HEK293 (cell line): Measurements from ENCODE around the gene C20orf204.
A peak's percentile ranks its signal among the peaks of the same experiment; 100 is the strongest.

ENCODE experiments used
- CTCF ChIA-PET: fragments of 350-600 bp; formaldehyde crosslinking; extraction: SDS; loops from one replicate; lab custom pipeline; 2021; ENCODE audit warnings: antibody characterized with exemption; lab: Yijun Ruan, JAX
- POLR2A ChIA-PET: fragments of 300-600 bp; formaldehyde crosslinking; extraction: SDS; loops from one replicate; lab custom pipeline; 2020; ENCODE audit warnings: antibody characterized with exemption, inconsistent platforms; lab: Yijun Ruan, JAX
- H3K27ac ChIP-seq: fragments of 200-500 bp; sonication (Bioruptor generic); 2 replicates; pipeline ENCODE4 v1.5.1; 2014; ENCODE audit warnings: low read depth, low read length, control low read depth, inconsistent platforms; ENCODE audit errors: extremely low read depth
- H3K36me3 ChIP-seq, 2 experiments: fragments of 200-500 bp in 1 of 2; sonication (Bioruptor generic) in 1 of 2; 1 replicate in 1 of 2; 2 replicates in 1 of 2; pipeline ENCODE4 v1.5.1; 2014 to 2017; ENCODE audit warnings: inconsistent platforms in 2 of 2, low read length in 2 of 2; ENCODE audit not compliant: control insufficient read depth in 2 of 2, insufficient read depth in 1 of 2
- H3K4me1 ChIP-seq: fragments of 200-500 bp; sonication (Bioruptor generic); 2 replicates; pipeline ENCODE4 v1.5.1; 2014; ENCODE audit warnings: mild to moderate bottlenecking, low read length, inconsistent platforms; ENCODE audit not compliant: control insufficient read depth, insufficient read depth
- H3K4me3 ChIP-seq: 2 replicates; pipeline ENCODE4 v1.5.1; 2011; ENCODE audit warnings: low read depth, mild to moderate bottlenecking, control low read depth, low read length, moderate library complexity
- H3K9me3 ChIP-seq: fragments of 200-500 bp; sonication (Bioruptor generic); 2 replicates; pipeline ENCODE4 v1.5.1; 2014; ENCODE audit warnings: low read depth, low read length, inconsistent platforms; ENCODE audit not compliant: control insufficient read depth, insufficient read depth
- GLIS2 ChIP-seq: fragments of 450-650 bp; formaldehyde crosslinking; IDR thresholded peaks from 2 replicates; pipeline ENCODE4 v1.5.1; 2016; ENCODE audit warnings: missing biosample characterization, missing genetic modification characterization
- KLF17 ChIP-seq: fragments of 450-650 bp; formaldehyde crosslinking; IDR thresholded peaks from 2 replicates; pipeline ENCODE4 v1.5.1; 2016; ENCODE audit warnings: missing biosample characterization, missing genetic modification characterization
- OVOL3 ChIP-seq: fragments of 450-650 bp; formaldehyde crosslinking; IDR thresholded peaks from 2 replicates; pipeline ENCODE4 v1.5.1; 2016; ENCODE audit warnings: missing biosample characterization, missing genetic modification characterization
- PRDM6 ChIP-seq: fragments of 450-650 bp; formaldehyde crosslinking; IDR thresholded peaks from 2 replicates; pipeline ENCODE4 v1.5.1; 2017; ENCODE audit warnings: missing biosample characterization, missing genetic modification characterization
- REST ChIP-seq: fragments of 450-650 bp; formaldehyde crosslinking; IDR thresholded peaks from 2 replicates; pipeline ENCODE4 v1.5.1; 2016; ENCODE audit warnings: missing biosample characterization, missing genetic modification characterization
- SP3 ChIP-seq: fragments of 450-650 bp; formaldehyde crosslinking; IDR thresholded peaks from 2 replicates; pipeline ENCODE4 v1.5.1; 2016; ENCODE audit warnings: missing biosample characterization, missing genetic modification characterization
- ZBTB1 ChIP-seq: fragments of 450-650 bp; formaldehyde crosslinking; IDR thresholded peaks from 2 replicates; pipeline ENCODE4 v1.5.1; 2016; ENCODE audit warnings: missing biosample characterization, missing genetic modification characterization
- ZBTB10 ChIP-seq: fragments of 450-650 bp; formaldehyde crosslinking; IDR thresholded peaks from 2 replicates; pipeline ENCODE4 v1.5.1; 2016; ENCODE audit warnings: missing biosample characterization, missing genetic modification characterization
- ZBTB26 ChIP-seq: fragments of 450-650 bp; formaldehyde crosslinking; optimal IDR thresholded peaks from 2 replicates; pipeline ENCODE3; 2016; ENCODE audit warnings: missing biosample characterization, mild to moderate bottlenecking, missing genetic modification characterization
- ZNF10 ChIP-seq: fragments of 450-650 bp; formaldehyde crosslinking; IDR thresholded peaks from 2 replicates; pipeline ENCODE4 v1.5.1; 2017; ENCODE audit warnings: missing biosample characterization, missing genetic modification characterization
- ZNF146 ChIP-seq: fragments of 450-650 bp; formaldehyde crosslinking; IDR thresholded peaks from 2 replicates; pipeline ENCODE4 v1.5.1; 2016; ENCODE audit warnings: missing biosample characterization, missing genetic modification characterization
- ZNF184 ChIP-seq: fragments of 450-650 bp; IDR thresholded peaks from 2 replicates; pipeline ENCODE4 v1.5.1; 2018; ENCODE audit warnings: missing biosample characterization, mild to moderate bottlenecking, missing genetic modification characterization
- ZNF248 ChIP-seq: fragments of 450-650 bp; formaldehyde crosslinking; IDR thresholded peaks from 2 replicates; pipeline ENCODE4 v1.5.1; 2017; ENCODE audit warnings: missing biosample characterization, missing genetic modification characterization
- ZNF324 ChIP-seq: fragments of 450-650 bp; formaldehyde crosslinking; IDR thresholded peaks from 2 replicates; pipeline ENCODE4 v1.5.1; 2016; ENCODE audit warnings: missing biosample characterization, missing genetic modification characterization
- ZNF398 ChIP-seq: fragments of 450-650 bp; formaldehyde crosslinking; IDR thresholded peaks from 2 replicates; pipeline ENCODE4 v1.5.1; 2017; ENCODE audit warnings: missing biosample characterization, missing genetic modification characterization
- ZNF423 ChIP-seq: fragments of 450-650 bp; formaldehyde crosslinking; IDR thresholded peaks from 2 replicates; pipeline ENCODE4 v1.5.1; 2016; ENCODE audit warnings: missing biosample characterization, missing genetic modification characterization
- ZNF501 ChIP-seq: fragments of 450-650 bp; formaldehyde crosslinking; IDR thresholded peaks from 2 replicates; pipeline ENCODE4 v1.5.1; 2016; ENCODE audit warnings: missing biosample characterization, missing genetic modification characterization
- ZNF623 ChIP-seq: fragments of 450-650 bp; formaldehyde crosslinking; IDR thresholded peaks from 2 replicates; pipeline ENCODE4 v1.5.1; 2016; ENCODE audit warnings: missing biosample characterization, missing genetic modification characterization
- ZNF629 ChIP-seq: fragments of 450-650 bp; formaldehyde crosslinking; IDR thresholded peaks from 2 replicates; pipeline ENCODE4 v1.5.1; 2017; ENCODE audit warnings: missing biosample characterization, missing genetic modification characterization
- ZNF639 ChIP-seq: fragments of 450-650 bp; formaldehyde crosslinking; IDR thresholded peaks from 2 replicates; pipeline ENCODE4 v1.5.1; 2016; ENCODE audit warnings: missing biosample characterization, missing genetic modification characterization

C20orf204 gene

GRCh38 chr20:64071341-64072332 lies 35.7 kb downstream of the C20orf204 start (continued):
- no peak for TF ChIP-seq ZNF623 (tag by site-specific recombination)
- TF ChIP-seq ZNF184 (tag by site-specific recombination) = no peak
- no peak for TF ChIP-seq ZNF639 (tag by site-specific recombination)
- no peak for TF ChIP-seq ZBTB26
- no peak for TF ChIP-seq ZNF398
- TF ChIP-seq ZNF248 (tag by site-specific recombination) = no peak
- no peak for TF ChIP-seq ZBTB1 (tag by site-specific recombination)
- TF ChIP-seq ZNF10 (tag by site-specific recombination) = 0 out of 2 replicates have a peak, but pooled peaks have one; percentile 33
- TF ChIP-seq OVOL3 = no peak
- TF ChIP-seq GLIS2 (tag by site-specific recombination) = 0 out of 2 replicates have a peak, but pooled peaks have one; percentile 15
- TF ChIP-seq ZNF423 = no peak
- no peak for TF ChIP-seq ZNF629
- TF ChIP-seq SP3 (tag by site-specific recombination) = no peak

GRCh38 chr20:64072498-64073063 lies 36.6 kb downstream of the C20orf204 start:
- ChIA-PET POLR2A (no interaction called here), CTCF (no interaction called here)
- no peaks in the 10 kb centered on the region for H3K9me3 ChIP-seq
- no peak overlapping the region for H3K4me3 ChIP-seq
- no peaks in the 10 kb centered on the region for H3K4me1 ChIP-seq
- peaks cover 0 to 25% of the 10 kb centered on the region in 2 experiments; a peak in 1 of 3 replicates for H3K36me3 ChIP-seq
- no peak overlapping the region for H3K27ac ChIP-seq
- TF ChIP-seq ZBTB10 (no peak), ZNF501 (no peak), KLF17 (no peak), PRDM6 (no peak), ZNF146 (tag by site-specific recombination) (no peak), ZNF324 (tag by site-specific recombination) (no peak), REST (tag by site-specific recombination) (no peak)
